ENCODE results near the gene WDFY3.

- TF ChIP-seq CTCF (IDR thresholded peaks at IDR 0.05) (no peak), POLR2A (IDR thresholded peaks at IDR 0.05) (no peak)
Measured at GRCh38 chr4:84878546-84878945, 87.9 kb downstream of the WDFY3 start.

Measured in Peyer's patch (tissue), 4 donors.